Measurements from ENCODE around the gene RAB20.
"Not testable (repeated sequence)": the region's sequence is repeated elsewhere in the genome, so short reads cannot be mapped to it uniquely, and the experiment has no call there.

RAB20 gene

GRCh38 chr13:110575322-110576069, 14.0 kb upstream of the RAB20 start:
- DNase-seq (ENCODE audit: insufficient read length, low spot score) (no peak), FAIRE-seq (no peak)
- TF ChIP-seq CTCF (IDR thresholded peaks at IDR 0.05; ENCODE audit: insufficient read depth, missing control alignments), result no peak

GRCh38 chr13:110574161-110574560, 12.6 kb upstream of the RAB20 start:
- DNase-seq (ENCODE audit: insufficient read length, low spot score) (no peak), FAIRE-seq (no peak)
- no peak for TF ChIP-seq CTCF (IDR thresholded peaks at IDR 0.05; ENCODE audit: insufficient read depth, missing control alignments)

GRCh38 chr13:110572778-110573118, 11.2 kb upstream of the RAB20 start:
- FAIRE-seq (no peak), DNase-seq (ENCODE audit: insufficient read length, low spot score) (no peak)
- no peak for TF ChIP-seq CTCF (IDR thresholded peaks at IDR 0.05; ENCODE audit: insufficient read depth, missing control alignments)

- FAIRE-seq (no peak), DNase-seq (ENCODE audit: insufficient read length, low spot score) (no peak)
- no peak for TF ChIP-seq CTCF (IDR thresholded peaks at IDR 0.05; ENCODE audit: insufficient read depth, missing control alignments)
Measured at GRCh38 chr13:110571896-110572777, 10.6 kb upstream of the RAB20 start.

GRCh38 chr13:110570886-110571285, 9.4 kb upstream of the RAB20 start:
- DNase-seq (ENCODE audit: insufficient read length, low spot score) (no peak), FAIRE-seq (no peak)

GRCh38 chr13:110569962-110570361, 8.4 kb upstream of the RAB20 start:
- not testable (repeated sequence) for DNase-seq (ENCODE audit: insufficient read length, low spot score); FAIRE-seq

More at GRCh38 chr13:110570886-110571285, 9.4 kb upstream of the RAB20 start:
- no peak for TF ChIP-seq CTCF (IDR thresholded peaks at IDR 0.05; ENCODE audit: insufficient read depth, missing control alignments)

GRCh38 chr13:110568612-110569011, 7.1 kb upstream of the RAB20 start:
- TF ChIP-seq CTCF (IDR thresholded peaks at IDR 0.05; ENCODE audit: insufficient read depth, missing control alignments), result no peak
- DNase-seq (ENCODE audit: insufficient read length, low spot score) (no peak), FAIRE-seq (no peak)
